Peyer's patch (tissue), 4 donors: ENCODE measurements around the gene FRMD4A. TPM values are rescaled to one million over a fixed set of nuclear protein-coding genes. Genes with fewer than 3 reads are reported as not detected.

ENCODE experiments used
- DNase-seq, 3 donors: peaks; one replicate each; pipeline ENCODE4 v3.0.0-alpha.2; 2017 to 2019
- H3K27ac ChIP-seq, 4 donors: fragments of 200-600 bp; sonication (generic); one replicate each; pipeline ENCODE4 v1.5.1; 2016 to 2019
- H3K27me3 ChIP-seq, 2 donors: fragments of 200-600 bp; sonication (generic); one replicate each; pipeline ENCODE4 v1.5.1; 2019
- H3K36me3 ChIP-seq, 3 donors: fragments of 200-600 bp; sonication (generic); one replicate each; pipeline ENCODE4 v1.5.1; 2016 to 2019
- H3K4me1 ChIP-seq, 4 donors: fragments of 200-600 bp; sonication (generic); one replicate each; pipeline ENCODE4 v1.5.1; 2016 to 2019
- H3K4me3 ChIP-seq, 4 donors: fragments of 200-600 bp; sonication (generic); 1 replicate in 3 of 4; 2 replicates in 1 of 4; pipeline ENCODE4 v1.5.1; 2016 to 2019; ENCODE audit warnings: mild to moderate bottlenecking in 1 of 4
- H3K9me3 ChIP-seq, 4 donors: fragments of 200-600 bp; sonication (generic); one replicate each; pipeline ENCODE4 v1.5.1; 2016 to 2019; ENCODE audit warnings: mild to moderate bottlenecking in 1 of 4
- CTCF ChIP-seq, 6 experiments: fragments of 450-650 bp in 4 of 6; fragments of 200-600 bp in 2 of 6; sonication (generic) in 1 of 6; IDR thresholded peaks; one replicate each; pipeline ENCODE4 v1.5.1; 2017 to 2019; ENCODE audit warnings: antibody characterized with exemption in 6 of 6, mild to moderate bottlenecking in 3 of 6, moderate library complexity in 1 of 6
- POLR2A ChIP-seq, 2 donors: fragments of 450-650 bp; IDR thresholded peaks; one replicate each; pipeline ENCODE4 v1.5.1; 2017; ENCODE audit warnings: antibody characterized with exemption in 2 of 2, mild to moderate bottlenecking in 2 of 2, moderate library complexity in 2 of 2
- total RNA-seq, 4 donors: library from RNA; depleted of rRNA; stranded (reverse); fragments of >200 nt; gene quantifications; one replicate each; pipeline ENCODE4 v1.1.0, GENCODE V29; 2016

FRMD4A gene
- total RNA-seq, 4 donors from 2014 or later = 3.0 to 47.9 (median 5.9) TPM

- H3K36me3 ChIP-seq = no peaks in the 10 kb centered on the region
- DNase-seq = no peak
- no peak overlapping the region for H3K27ac ChIP-seq
- H3K4me3 ChIP-seq = peak overlapping the region in 2 of 4 donors; percentile 18 to 25
- no peaks in the 10 kb centered on the region for H3K27me3 ChIP-seq
- H3K9me3 ChIP-seq = no peaks in the 10 kb centered on the region
- TF ChIP-seq POLR2A (IDR thresholded peaks at IDR 0.05) (no peak), CTCF (IDR thresholded peaks at IDR 0.05) (no peak)
- H3K4me1 ChIP-seq = no peaks in the 10 kb centered on the region
Observed at GRCh38 chr10:13765641-13766341, 564.9 kb downstream of the FRMD4A start.

GRCh38 chr10:13761490-13762091 is 569.1 kb downstream of the FRMD4A start:
- no peaks in the 10 kb centered on the region for H3K36me3 ChIP-seq
- no peaks in the 10 kb centered on the region for H3K9me3 ChIP-seq
- TF ChIP-seq CTCF (IDR thresholded peaks at IDR 0.05) = no peak
- no peak for TF ChIP-seq POLR2A (IDR thresholded peaks at IDR 0.05)
- no peak overlapping the region for H3K4me3 ChIP-seq
- H3K4me1 ChIP-seq = no peaks in the 10 kb centered on the region
- H3K27me3 ChIP-seq = no peaks in the 10 kb centered on the region
- no peak overlapping the region for H3K27ac ChIP-seq
- DNase-seq = no peak

GRCh38 chr10:13759168-13759567 is 571.6 kb downstream of the FRMD4A start:
- TF ChIP-seq CTCF (IDR thresholded peaks at IDR 0.05) (no peak), POLR2A (IDR thresholded peaks at IDR 0.05) (no peak)
- H3K9me3 ChIP-seq = no peaks in the 10 kb centered on the region
- no peak overlapping the region for H3K27ac ChIP-seq
- no peaks in the 10 kb centered on the region for H3K36me3 ChIP-seq
- H3K4me3 ChIP-seq = no peak overlapping the region
- DNase-seq = no peak
- no peaks in the 10 kb centered on the region for H3K27me3 ChIP-seq
- H3K4me1 ChIP-seq = no peaks in the 10 kb centered on the region

- Histone ChIP-seq H3K27ac (no peak overlapping the region), H3K27me3 (no peaks in the 10 kb centered on the region), H3K4me3 (no peak overlapping the region), H3K4me1 (no peaks in the 10 kb centered on the region), H3K9me3 (no peaks in the 10 kb centered on the region), H3K36me3 (no peaks in the 10 kb centered on the region)
- DNase-seq = no peak
- no peak for TF ChIP-seq CTCF (IDR thresholded peaks at IDR 0.05)
- TF ChIP-seq POLR2A (IDR thresholded peaks at IDR 0.05) = no peak
Observed at GRCh38 chr10:13758756-13759155, 572.0 kb downstream of the FRMD4A start.

- Histone ChIP-seq H3K4me3 (no peak overlapping the region), H3K27me3 (no peaks in the 10 kb centered on the region), H3K36me3 (no peaks in the 10 kb centered on the region), H3K27ac (no peak overlapping the region), H3K9me3 (no peaks in the 10 kb centered on the region), H3K4me1 (no peaks in the 10 kb centered on the region)
- DNase-seq = no peak
- TF ChIP-seq POLR2A (IDR thresholded peaks at IDR 0.05) = no peak
Observed at GRCh38 chr10:13758312-13758711, 572.4 kb downstream of the FRMD4A start.

GRCh38 chr10:13754277-13754676 is 576.4 kb downstream of the FRMD4A start:
- Histone ChIP-seq H3K9me3 (no peaks in the 10 kb centered on the region), H3K4me1 (no peaks in the 10 kb centered on the region), H3K27me3 (no peaks in the 10 kb centered on the region), H3K4me3 (no peak overlapping the region), H3K36me3 (no peaks in the 10 kb centered on the region), H3K27ac (no peak overlapping the region)
- TF ChIP-seq POLR2A (IDR thresholded peaks at IDR 0.05) (no peak), CTCF (IDR thresholded peaks at IDR 0.05) (no peak)
- no peak for DNase-seq
